ENCODE data around the gene ATP9A.
"Not testable (repeated sequence)": the region's sequence is repeated elsewhere in the genome, so short reads cannot be mapped to it uniquely, and the experiment has no call there.

The ATP9A gene

GRCh38 chr20:51648571-51648947 is 119.6 kb downstream of the ATP9A start:
- DNase-seq: no peak

DNA sequence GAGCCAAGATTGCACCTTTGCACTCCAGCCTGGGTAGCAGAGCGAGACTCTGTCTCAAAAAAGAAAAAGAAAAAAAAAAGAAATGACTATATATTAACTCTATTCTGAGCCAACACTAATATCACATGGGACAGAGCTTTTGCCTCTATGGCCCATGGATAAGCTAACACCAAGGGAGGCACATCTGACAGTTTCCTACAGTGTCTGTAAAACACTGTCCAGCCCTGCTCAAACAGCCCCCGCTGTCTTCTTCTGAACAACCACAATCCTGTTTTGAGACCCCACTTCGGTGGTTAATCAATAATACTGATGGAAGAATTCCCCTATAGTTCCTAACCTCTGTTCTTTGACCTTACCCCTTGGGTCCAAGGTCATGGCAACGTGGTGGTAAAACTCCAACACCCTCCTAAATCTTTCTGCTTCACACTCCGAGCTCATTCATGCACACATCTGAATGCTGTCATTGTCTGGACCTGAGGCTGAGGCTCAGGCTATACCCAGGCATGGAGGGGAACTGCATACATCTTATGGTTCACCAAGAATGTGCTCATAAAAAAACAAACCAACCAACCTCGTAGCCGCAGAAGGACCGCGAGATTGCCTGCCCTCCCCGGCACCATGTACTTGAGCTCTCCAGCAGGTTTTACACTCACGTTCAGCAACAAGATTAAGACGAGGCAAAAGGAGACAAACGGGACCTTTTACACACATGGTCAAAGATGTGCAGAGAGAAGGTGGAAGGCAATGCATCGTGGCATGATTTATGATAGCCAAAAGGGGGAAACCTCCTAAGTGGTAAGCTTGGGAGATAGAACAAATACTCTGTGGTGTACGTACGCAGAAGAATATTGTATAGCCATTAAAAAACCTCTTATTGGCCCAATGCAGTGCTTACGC is 120.3 kb downstream of the ATP9A start:
- no peak for DNase-seq

GRCh38 chr20:51643810-51644209 is 124.4 kb downstream of the ATP9A start:
- DNase-seq: not testable (repeated sequence)

GRCh38 chr20:51643390-51643789 is 124.8 kb downstream of the ATP9A start:
- no peak for DNase-seq

- DNase-seq: no peak
Observed at GRCh38 chr20:51641866-51642265, 126.3 kb downstream of the ATP9A start.

GRCh38 chr20:51640743-51641142 is 127.4 kb downstream of the ATP9A start:
- DNase-seq: no peak

- no peak for DNase-seq
Observed at GRCh38 chr20:51639206-51639832, 128.9 kb downstream of the ATP9A start.

DNA sequence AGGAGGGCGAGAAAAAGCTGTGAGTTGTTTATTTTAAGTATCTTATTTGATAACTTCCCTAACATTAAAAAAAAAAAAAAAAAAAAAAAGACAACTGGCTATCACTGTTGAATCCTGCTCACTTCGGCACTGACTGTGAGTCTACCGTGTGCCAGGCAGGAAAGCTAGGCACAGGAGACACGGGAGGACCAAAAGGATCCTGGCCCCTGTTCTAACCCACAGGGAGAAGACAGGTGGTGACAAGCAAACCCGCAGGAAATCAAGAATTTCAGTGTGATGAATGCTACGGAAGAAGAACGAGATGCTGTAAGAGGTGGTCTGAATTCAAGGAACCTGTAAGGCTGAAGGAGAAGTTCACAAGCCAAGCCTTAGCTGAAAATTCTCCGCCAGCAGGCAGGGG is 130.9 kb downstream of the ATP9A start:
- DNase-seq: no peak

GRCh38 chr20:51636123-51636522 is 132.1 kb downstream of the ATP9A start:
- no peak for DNase-seq

DNA sequence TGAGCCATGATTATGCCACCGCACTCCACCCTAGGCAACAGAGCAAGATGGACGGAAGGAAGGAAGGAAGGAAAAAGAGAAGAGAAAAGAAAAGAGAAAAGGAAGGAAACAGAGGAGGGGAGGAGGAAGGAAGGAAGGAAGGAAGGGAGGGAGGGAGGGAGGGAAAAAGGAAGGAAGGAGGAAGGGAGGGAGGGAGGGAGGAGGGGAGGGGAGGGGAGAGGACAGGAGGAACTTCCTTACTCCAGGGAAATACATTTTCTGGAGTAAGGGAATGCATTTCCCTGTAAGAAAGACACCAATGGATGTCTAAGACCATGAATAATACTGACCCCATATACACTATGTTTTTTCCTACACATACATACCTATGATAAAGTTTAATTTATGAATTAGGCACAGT is 132.5 kb downstream of the ATP9A start:
- DNase-seq: no peak

DNA sequence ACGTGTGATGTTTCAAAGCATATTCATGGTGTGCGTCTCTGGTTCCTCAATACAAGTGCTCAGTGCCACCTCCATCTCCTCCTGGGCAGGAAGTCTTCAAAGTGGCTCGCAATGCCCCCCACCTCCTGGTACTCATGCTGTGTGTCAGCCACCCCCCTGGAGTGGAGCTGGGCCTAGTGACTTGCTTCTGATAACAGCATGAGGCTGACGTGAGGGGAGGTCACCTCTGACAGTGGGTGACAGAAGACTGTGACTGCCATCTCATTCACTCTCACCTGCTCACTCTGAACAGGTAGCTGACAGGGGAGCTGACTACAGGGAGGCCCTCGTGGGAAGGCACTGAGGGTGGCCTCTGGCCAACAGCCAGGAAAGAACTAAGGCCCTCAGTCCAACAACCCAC is 133.3 kb downstream of the ATP9A start:
- no peak for DNase-seq

DNA sequence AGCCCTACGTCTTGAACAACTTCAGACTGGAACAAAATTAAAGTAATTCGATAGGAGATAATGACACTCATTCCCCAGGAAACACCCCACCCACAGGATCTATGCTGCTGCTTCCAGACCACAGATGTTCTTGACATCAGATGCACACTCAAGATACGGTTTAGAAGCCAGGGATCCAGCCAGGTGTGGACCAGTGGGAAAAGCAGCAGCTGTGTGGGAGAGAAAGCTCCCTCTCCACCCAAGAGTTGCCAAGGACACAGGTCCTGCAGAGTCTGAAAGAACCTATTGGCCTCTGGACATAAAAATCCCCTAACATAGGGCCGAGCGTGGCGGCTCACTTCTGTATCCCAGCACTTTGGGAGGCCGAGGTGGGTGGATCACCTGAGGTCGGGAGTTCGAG is 133.9 kb downstream of the ATP9A start:
- no peak for DNase-seq

DNA sequence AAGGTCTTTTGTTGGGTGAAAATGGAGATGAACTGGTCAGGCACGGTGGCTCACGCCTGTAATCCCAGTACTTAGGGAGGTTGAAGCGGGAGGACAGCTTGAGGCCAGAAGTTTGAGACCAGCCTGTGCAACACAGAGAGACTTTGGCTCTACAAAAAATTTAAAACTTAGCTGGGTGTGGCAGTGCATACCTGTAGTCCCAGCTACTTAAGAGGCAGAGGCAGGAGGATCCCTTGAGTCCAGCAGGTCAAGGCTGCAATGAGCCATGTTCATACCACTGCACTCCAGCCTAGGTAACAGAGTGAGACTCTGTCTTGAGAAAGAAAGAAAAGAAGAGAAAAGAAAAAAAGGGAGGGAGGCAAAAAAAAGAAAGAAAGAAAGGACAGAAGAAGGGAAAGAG is 134.8 kb downstream of the ATP9A start:
- no peak for DNase-seq

DNA sequence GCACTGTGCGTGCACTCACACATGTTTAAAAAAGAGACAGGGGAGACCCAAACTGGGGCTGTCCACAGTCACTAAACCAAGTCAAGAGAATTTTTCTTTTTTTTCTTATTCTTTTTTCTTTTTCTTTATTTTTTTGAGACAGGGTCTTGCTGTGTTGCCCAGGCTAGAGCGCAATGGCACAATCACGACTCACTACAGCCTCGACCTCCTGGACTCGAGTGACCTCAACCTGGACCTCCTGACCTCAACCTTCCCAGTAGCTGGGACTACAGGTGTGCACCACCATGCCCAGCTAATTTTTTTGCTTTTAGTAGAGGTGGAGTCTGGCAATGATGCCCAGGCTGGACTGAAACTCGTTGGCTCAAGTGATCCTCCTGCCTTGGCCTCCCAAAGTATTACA is 136.2 kb downstream of the ATP9A start:
- DNase-seq: no peak

- peak; percentile 77 for DNase-seq
Observed at GRCh38 chr20:51631011-51631950, 136.9 kb downstream of the ATP9A start.

GRCh38 chr20:51629399-51630058 is 138.7 kb downstream of the ATP9A start:
- no peak for DNase-seq

DNA sequence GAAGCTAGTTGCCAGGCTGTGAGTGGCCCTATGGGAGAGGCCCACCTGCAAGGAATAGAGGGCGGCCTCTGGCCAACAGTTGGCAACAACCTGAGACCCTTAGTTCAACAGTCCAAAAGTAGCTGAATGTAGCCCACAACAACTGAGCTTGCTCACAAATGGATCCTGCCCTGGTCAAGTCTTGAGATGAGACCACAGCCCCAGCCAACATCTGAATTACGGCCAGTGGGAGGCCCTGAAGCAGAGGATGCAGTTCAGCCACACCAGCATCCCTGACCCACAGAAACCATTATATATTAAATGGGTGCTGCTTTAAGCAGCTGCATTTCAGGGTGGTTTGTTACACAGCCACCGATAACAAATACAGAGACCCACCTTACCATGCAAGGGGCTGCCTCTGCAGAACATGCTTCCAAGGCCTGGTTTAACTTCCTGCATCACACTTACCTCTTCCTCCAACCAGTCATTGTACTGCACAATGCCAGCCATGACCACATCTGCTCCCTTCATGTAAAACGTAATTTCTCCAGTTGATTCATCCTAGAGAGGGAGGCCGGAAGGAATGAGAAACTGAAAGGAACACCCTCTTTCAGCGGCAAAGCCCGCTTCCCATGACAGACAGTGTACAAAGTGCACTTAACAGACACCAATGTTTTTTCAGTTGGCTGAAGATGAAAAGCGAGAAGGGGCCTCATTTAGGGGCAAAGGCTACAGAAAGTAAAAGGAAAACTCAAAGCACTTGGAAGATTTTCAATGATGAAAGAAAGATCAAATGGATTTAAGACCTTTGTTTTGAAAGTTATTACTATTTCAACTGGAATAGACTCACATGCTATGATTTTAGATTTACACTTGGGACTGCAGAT is 139.4 kb downstream of the ATP9A start:
- DNase-seq: no peak

- DNase-seq: no peak
Observed at GRCh38 chr20:51627586-51627985, 140.6 kb downstream of the ATP9A start.

DNA sequence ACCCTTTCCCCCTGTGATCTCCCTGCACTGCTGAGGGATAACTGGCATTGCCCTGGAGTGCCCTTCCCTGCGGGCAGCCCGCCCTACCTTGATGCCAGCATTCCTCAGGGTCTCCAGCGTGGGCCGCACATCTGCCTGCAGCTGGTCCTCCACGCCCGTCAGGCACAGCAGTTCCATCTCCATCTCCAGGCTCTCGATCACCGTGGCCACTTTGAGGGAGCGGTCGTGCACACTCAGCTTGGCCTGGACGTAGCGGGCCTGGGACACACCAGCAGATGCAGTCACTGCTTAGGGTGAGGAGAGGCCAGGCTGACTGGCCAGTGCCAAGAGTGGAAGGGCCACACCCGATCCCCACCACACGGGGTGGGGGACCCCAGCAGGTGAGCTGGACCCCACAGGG is 143.1 kb downstream of the ATP9A start:
- DNase-seq: no peak

- DNase-seq: no peak
Observed at GRCh38 chr20:51624157-51624731, 143.9 kb downstream of the ATP9A start.

DNA sequence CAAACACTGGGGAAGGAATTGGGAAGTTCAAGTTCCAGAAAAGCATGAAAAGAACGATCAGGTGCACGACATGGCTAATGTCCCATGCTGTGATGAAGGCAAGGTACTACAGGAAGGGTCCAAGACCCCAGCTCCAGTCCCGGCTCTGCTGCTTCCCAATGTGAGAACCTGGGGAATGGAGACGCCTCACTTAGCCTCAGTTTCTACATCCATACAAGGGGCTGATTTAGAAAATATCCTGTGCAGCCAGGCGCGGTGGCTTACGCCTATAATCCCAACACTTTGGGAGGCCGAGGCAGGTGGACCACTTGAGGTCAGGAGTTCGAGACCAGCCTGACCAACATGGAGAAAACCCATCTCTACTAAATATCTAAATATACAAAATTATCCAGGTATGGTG is 144.9 kb downstream of the ATP9A start:
- no peak for DNase-seq

Data from SIG-M5 (cell line).